Astrocyte of the cerebellum (primary cell): Measurements from ENCODE around the gene FAM180B.
A peak's percentile ranks its signal among the peaks of the same experiment; 100 is the strongest.

Experiments used
- DNase-seq: peaks from one replicate; pipeline ENCODE4 v3.0.0-alpha.2; 2011; ENCODE audit warnings: low read depth
- H3K4me3 ChIP-seq: 2 replicates; pipeline ENCODE4 v1.5.1; 2011; ENCODE audit warnings: mild to moderate bottlenecking, low read depth, low read length, moderate library complexity
- in situ Hi-C: cut with HindIII; loops from 2 replicates; pipeline ENCODE4 v1.10.0; 2017; ENCODE audit warnings: low sequenced_read_pairs
- TF ChIP-seq, protein P1 (sequence below): IDR thresholded peaks from 2 replicates; pipeline ENCODE4 v1.5.1; 2012; ENCODE audit warnings: low read length, low read depth, moderate library complexity, mild to moderate bottlenecking; ENCODE audit errors: missing control alignments

FAM180B gene

DNA sequence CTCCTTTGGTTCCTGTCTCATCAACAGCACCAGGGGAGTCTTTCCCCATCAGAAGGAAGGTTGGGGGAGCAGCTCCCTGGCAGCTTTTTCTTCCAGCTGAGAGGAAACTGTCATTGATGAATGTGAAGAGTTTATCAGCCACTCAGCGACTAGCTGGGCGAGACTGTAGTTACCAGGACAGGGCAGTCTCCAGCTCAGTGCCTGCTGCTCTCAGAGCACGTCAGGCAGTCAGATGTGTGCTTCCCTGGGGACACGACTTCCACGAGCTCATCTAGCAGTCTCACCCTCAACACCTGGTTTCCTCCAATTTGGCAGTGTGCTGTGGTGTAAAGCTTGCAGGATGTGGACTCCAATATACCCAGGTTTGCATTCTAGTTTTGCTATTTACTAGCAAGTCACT lies 20.3 kb downstream of the FAM180B start:
- H3K4me3 ChIP-seq, result no peak overlapping the region
- no peak for DNase-seq
- TF ChIP-seq, protein P1, sequence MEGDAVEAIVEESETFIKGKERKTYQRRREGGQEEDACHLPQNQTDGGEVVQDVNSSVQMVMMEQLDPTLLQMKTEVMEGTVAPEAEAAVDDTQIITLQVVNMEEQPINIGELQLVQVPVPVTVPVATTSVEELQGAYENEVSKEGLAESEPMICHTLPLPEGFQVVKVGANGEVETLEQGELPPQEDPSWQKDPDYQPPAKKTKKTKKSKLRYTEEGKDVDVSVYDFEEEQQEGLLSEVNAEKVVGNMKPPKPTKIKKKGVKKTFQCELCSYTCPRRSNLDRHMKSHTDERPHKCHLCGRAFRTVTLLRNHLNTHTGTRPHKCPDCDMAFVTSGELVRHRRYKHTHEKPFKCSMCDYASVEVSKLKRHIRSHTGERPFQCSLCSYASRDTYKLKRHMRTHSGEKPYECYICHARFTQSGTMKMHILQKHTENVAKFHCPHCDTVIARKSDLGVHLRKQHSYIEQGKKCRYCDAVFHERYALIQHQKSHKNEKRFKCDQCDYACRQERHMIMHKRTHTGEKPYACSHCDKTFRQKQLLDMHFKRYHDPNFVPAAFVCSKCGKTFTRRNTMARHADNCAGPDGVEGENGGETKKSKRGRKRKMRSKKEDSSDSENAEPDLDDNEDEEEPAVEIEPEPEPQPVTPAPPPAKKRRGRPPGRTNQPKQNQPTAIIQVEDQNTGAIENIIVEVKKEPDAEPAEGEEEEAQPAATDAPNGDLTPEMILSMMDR, result no peak
- in situ Hi-C loops, result no loop called here

DNA sequence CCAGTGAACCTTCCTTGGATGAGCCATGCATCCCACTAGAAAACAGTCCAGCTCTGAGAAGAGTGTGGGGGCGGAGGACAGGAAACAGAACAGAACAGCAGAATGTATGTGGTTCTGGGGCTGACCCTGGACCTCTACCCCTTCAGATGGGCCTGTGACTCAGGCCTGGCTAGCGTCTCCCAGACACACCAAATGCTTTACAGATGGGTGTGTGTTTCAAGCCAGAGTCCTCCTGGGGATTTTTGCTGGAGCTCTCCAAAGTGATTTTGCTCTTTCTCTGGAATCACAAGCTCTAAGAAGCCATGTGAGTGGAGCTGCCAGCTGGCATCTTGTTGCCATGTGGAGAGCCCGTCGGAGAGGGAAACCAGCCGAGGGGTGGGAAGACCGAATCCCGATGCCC lies 20.9 kb downstream of the FAM180B start:
- peak; percentile 61 for DNase-seq
- H3K4me3 ChIP-seq, result no peak overlapping the region
- in situ Hi-C loops, result no loop called here
- TF ChIP-seq, protein P1, result no peak

DNA sequence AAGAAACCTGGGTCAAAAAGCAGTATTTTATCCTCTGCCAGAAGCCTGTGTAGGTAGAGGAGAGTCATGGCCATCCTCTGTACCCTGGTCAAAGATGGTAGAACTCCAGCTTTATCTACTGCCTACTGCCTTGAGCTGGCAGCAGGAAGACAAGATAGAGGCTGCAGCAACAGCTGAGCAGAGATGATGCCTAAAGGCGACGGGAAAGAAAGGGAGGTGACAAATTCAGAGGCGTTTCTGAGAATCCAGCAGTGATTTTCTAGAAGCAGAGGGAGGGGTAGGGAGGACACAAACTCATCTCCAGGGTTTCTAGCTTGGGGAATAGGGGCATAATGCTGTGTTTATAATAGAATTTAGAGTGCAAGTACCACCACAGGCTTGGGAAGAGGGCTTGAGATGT lies 23.2 kb downstream of the FAM180B start:
- in situ Hi-C loops, result loop anchor here (5.0 kb wide), 1 partner anchor 32 kb away; the partner anchor contains the start of genes KBTBD4 and NDUFS3
- no peak overlapping the region for H3K4me3 ChIP-seq
- no peak for DNase-seq
- TF ChIP-seq, protein P1, result no peak

DNA sequence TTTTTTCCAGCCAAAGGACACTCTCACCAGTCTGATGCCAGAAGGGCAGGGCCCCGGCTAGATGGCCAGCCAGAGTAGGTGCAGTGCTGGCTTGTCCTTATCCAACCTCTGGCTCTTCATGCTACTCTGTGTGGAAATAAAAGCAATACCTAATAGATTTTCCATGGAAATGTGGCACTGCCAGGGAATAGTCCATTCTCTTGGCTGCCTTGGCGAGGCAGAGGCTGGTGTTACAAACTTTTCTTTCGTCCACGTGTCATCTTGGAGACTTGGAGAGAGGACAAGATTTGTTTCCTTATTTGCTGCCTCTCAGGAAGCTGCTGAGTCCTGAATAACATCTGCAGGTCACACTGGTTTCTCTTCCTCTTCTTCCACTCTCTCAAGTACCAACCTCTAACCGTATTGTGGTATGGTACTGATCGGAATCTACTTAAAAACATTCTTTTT lies 24.9 kb downstream of the FAM180B start:
- H3K4me3 ChIP-seq, result no peak overlapping the region
- no peak for DNase-seq
- in situ Hi-C loops, result loop anchor here (5.0 kb wide), 1 partner anchor 34 kb away; the partner anchor contains the start of genes KBTBD4 and NDUFS3
- TF ChIP-seq, protein P1, result no peak

DNA sequence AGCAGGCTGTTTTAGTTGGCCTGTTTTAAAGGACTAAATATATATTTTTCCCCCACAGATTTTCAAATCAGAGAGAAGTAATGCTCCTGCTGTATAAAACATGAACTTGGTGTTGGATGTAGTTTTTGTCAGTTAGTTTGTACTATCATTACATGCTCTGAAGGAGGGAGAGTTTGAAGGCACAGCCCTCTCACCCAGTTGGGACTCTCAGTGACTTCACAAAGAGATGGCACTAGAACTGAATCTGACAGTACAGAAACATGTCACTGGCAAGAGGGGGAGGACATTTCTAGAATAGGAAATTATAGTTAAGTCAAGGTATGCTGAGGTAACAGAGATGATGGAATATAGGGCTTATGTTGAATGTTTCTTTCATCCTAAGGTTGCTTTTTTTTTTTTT lies 28.8 kb downstream of the FAM180B start:
- in situ Hi-C loops, result no loop called here
- H3K4me3 ChIP-seq, result no peak overlapping the region
- DNase-seq, result no peak
- TF ChIP-seq, protein P1, result no peak

DNA sequence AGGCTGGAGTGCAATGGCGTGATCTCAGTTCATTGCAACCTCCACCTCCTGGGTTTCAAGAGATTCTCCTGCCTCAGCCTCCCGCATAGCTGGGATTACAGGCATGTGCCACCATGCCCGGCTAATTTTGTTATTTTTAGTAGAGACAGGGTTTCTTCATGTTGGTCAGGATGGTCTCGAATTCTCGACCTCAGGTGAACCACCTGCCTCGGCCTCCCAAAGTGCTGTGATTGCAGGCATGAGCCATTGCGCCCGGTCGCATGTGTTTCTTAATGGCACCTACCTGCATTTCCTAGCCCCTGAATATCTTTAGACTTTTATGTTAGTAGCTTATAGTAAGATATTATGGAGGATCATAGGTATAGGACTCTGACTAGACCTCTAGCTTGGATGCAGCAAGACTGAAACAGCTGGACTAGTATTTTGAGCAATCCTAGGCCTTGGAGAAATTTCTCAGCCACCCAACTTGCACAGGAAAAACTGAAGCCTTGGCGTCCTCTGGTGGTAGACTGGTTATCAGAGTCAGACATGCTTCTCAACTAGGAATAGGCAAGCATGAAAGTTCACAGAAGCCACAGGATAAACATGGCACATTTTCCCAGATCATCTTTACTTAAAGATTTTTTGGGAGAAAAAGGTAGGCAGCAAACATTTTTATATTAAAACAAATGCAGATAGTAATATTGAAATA lies 30.4 kb downstream of the FAM180B start:
- in situ Hi-C loops, result no loop called here
- DNase-seq, result peak; percentile 72
- no peak overlapping the region for H3K4me3 ChIP-seq
- TF ChIP-seq, protein P1, result peak; percentile 98
